ENCODE measurements around the gene ERGIC1. TPM values are rescaled to one million over a fixed set of nuclear protein-coding genes. Genes with fewer than 3 reads are reported as not detected.

Gene ERGIC1
- total and polyA plus RNA-seq, 10 of the 15 experiments (the other 5 are each of a cell fraction or from before 2014, with no cell fraction given), result 8.8 to 104 (median 76.3) TPM

DNA sequence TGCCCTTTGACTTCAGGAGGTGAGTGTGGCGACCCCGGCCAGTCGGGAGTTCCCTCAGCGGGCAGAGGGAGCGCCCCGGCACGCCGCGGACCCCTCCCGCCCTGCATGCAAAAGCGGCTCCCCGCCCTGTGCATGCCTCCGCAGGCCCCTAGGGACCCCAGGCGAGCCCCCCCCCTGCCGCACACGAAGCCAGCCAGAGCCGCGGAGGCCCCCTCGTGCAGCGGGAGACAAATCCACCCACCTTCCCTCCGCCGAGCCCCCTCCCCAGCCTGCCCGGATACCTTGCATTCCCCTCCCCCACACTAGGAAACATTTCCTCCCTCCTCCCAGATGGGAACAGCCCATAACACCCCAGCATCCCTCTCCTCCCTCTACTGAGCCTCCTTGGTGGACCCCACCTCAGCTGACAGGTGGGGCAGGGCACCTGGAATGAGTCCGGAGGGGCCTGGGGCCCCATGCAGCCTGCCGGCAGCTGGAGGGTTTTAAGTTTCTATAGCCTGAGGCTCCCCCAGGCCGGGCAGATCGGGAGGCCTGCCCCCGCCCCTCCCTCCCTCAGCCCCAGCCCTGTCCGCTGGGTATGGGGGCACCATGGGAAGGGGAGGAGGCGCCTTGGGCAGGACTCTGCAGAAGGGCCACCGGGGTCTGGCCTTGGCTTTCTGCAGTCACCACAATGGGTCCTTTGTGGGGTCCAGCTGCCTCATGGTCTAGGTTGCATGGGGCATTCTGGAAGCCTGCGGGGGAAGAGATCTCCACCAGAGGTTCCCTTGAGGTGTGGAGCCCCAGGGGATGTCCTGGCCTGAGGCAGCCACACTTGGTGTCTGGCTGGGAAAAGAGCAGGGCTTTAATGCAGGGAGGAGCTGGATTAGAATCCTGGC, 601 bp downstream of the ERGIC1 start (continued):
- TF ChIP-seq, protein P1, sequence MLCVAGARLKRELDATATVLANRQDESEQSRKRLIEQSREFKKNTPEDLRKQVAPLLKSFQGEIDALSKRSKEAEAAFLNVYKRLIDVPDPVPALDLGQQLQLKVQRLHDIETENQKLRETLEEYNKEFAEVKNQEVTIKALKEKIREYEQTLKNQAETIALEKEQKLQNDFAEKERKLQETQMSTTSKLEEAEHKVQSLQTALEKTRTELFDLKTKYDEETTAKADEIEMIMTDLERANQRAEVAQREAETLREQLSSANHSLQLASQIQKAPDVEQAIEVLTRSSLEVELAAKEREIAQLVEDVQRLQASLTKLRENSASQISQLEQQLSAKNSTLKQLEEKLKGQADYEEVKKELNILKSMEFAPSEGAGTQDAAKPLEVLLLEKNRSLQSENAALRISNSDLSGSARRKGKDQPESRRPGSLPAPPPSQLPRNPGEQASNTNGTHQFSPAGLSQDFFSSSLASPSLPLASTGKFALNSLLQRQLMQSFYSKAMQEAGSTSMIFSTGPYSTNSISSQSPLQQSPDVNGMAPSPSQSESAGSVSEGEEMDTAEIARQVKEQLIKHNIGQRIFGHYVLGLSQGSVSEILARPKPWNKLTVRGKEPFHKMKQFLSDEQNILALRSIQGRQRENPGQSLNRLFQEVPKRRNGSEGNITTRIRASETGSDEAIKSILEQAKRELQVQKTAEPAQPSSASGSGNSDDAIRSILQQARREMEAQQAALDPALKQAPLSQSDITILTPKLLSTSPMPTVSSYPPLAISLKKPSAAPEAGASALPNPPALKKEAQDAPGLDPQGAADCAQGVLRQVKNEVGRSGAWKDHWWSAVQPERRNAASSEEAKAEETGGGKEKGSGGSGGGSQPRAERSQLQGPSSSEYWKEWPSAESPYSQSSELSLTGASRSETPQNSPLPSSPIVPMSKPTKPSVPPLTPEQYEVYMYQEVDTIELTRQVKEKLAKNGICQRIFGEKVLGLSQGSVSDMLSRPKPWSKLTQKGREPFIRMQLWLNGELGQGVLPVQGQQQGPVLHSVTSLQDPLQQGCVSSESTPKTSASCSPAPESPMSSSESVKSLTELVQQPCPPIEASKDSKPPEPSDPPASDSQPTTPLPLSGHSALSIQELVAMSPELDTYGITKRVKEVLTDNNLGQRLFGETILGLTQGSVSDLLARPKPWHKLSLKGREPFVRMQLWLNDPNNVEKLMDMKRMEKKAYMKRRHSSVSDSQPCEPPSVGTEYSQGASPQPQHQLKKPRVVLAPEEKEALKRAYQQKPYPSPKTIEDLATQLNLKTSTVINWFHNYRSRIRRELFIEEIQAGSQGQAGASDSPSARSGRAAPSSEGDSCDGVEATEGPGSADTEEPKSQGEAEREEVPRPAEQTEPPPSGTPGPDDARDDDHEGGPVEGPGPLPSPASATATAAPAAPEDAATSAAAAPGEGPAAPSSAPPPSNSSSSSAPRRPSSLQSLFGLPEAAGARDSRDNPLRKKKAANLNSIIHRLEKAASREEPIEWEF (IDR thresholded peaks at IDR 0.05; ENCODE audit: insufficient replicate concordance, low read depth, low read length), result no peak
- no peak for TF ChIP-seq ZNF24 (IDR thresholded peaks at IDR 0.05)
- TF ChIP-seq, protein P2, sequence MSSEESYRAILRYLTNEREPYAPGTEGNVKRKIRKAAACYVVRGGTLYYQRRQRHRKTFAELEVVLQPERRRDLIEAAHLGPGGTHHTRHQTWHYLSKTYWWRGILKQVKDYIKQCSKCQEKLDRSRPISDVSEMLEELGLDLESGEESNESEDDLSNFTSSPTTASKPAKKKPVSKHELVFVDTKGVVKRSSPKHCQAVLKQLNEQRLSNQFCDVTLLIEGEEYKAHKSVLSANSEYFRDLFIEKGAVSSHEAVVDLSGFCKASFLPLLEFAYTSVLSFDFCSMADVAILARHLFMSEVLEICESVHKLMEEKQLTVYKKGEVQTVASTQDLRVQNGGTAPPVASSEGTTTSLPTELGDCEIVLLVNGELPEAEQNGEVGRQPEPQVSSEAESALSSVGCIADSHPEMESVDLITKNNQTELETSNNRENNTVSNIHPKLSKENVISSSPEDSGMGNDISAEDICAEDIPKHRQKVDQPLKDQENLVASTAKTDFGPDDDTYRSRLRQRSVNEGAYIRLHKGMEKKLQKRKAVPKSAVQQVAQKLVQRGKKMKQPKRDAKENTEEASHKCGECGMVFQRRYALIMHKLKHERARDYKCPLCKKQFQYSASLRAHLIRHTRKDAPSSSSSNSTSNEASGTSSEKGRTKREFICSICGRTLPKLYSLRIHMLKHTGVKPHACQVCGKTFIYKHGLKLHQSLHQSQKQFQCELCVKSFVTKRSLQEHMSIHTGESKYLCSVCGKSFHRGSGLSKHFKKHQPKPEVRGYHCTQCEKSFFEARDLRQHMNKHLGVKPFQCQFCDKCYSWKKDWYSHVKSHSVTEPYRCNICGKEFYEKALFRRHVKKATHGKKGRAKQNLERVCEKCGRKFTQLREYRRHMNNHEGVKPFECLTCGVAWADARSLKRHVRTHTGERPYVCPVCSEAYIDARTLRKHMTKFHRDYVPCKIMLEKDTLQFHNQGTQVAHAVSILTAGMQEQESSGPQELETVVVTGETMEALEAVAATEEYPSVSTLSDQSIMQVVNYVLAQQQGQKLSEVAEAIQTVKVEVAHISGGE (CRISPR knock-in tag; IDR thresholded peaks at IDR 0.05), result no peak
- no peak for TF ChIP-seq GABPA (IDR thresholded peaks at IDR 0.05; ENCODE audit: low read depth)
- no peak for TF ChIP-seq CBFB (IDR thresholded peaks at IDR 0.05; ENCODE audit: low read depth)
- no peak for TF ChIP-seq RELA (IDR thresholded peaks at IDR 0.05; ENCODE audit: borderline replicate concordance, partially characterized antibody)
- no peak for TF ChIP-seq CHD1 (IDR thresholded peaks at IDR 0.05; ENCODE audit: low read depth, low read length)
- no peak for TF ChIP-seq NR2C1 (IDR thresholded peaks at IDR 0.05)
- TF ChIP-seq RBBP5 (conservative IDR thresholded peaks at IDR 0.05), result no peak
- no peak for TF ChIP-seq SRF (IDR thresholded peaks at IDR 0.05; ENCODE audit: low read depth in 2 of 2, low read length in 2 of 2)
- no peak for TF ChIP-seq ZBED1 (IDR thresholded peaks at IDR 0.05; ENCODE audit: borderline replicate concordance)
- no peak for TF ChIP-seq RAD21 (IDR thresholded peaks at IDR 0.05; ENCODE audit: insufficient read depth, low read depth, low read length)
- TF ChIP-seq, protein P3, sequence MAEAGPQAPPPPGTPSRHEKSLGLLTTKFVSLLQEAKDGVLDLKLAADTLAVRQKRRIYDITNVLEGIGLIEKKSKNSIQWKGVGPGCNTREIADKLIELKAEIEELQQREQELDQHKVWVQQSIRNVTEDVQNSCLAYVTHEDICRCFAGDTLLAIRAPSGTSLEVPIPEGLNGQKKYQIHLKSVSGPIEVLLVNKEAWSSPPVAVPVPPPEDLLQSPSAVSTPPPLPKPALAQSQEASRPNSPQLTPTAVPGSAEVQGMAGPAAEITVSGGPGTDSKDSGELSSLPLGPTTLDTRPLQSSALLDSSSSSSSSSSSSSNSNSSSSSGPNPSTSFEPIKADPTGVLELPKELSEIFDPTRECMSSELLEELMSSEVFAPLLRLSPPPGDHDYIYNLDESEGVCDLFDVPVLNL (IDR thresholded peaks at IDR 0.05; ENCODE audit: low read depth, low read length), result no peak
- TF ChIP-seq ZNF622 (IDR thresholded peaks at IDR 0.05), result no peak
- TF ChIP-seq ZNF207 (IDR thresholded peaks at IDR 0.05; ENCODE audit: borderline replicate concordance), result no peak
- TF ChIP-seq LARP7 (IDR thresholded peaks at IDR 0.05), result peak; percentile 4; the same call in 1 of the 2 replicates
- TF ChIP-seq EZH2 (IDR thresholded peaks at IDR 0.05; ENCODE audit: borderline replicate concordance, control insufficient read depth, low read depth, low read length), result no peak
- no peak for TF ChIP-seq NR2F1 (conservative IDR thresholded peaks at IDR 0.05)
- TF ChIP-seq BHLHE40 (IDR thresholded peaks at IDR 0.05; ENCODE audit: borderline replicate concordance in 1 of 2, low read depth in 2 of 2, low read length in 1 of 2), result peak in 1 of 2 experiments; percentile 77; a peak in 1 of 4 replicates
- no peak for TF ChIP-seq NFXL1 (IDR thresholded peaks at IDR 0.05; ENCODE audit: borderline replicate concordance)
- no peak for TF ChIP-seq HCFC1 (IDR thresholded peaks at IDR 0.05; ENCODE audit: low read length)
- TF ChIP-seq WRNIP1 (IDR thresholded peaks at IDR 0.05; ENCODE audit: borderline replicate concordance, low read depth, low read length), result no peak
